ENCODE measurements around the gene P2RY1.

Gene P2RY1

DNA sequence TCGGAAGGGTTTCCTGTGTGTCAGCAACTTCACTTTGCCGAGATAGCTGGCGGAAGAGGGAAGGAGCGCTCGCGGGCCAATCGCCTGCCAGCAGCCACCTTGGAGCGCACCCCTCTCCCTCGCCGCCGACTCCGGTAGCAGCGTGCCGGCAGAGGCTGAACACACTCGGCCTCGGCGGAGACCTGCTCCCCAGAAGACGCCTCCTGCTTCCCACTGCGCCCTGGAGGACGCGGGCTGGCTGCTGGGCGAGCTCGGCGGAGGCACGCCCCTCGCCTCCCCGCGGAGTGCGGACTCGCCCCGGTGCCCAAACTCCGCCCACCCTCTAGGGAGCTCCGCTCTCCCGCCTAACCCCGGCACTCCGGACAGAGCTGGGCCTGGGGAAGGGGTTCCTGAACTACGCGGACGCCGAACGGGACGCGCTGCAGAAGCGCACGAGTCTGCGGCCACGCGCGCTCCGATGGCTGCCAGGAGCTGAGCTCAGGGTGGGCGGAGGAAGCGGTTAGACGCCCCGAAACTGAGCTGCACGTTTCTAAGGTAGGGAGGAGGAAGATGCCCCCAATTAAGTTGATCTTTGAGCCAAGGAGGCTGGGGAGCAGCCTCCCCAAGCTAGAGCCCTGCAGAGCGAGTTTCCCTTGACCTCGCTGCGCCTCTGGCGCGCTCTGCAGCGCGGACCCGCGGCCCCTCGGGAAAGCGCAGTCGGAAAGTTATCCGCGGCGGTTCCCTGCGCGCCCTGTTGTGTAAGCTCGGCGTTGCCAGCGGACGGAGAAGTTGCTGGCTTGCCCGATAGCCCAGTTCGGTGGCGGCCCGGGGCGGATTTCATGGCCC is at the start of gene P2RY1:
P2RY1 (plus strand) TSS at position 356 of the 825 bp plus-strand sequence. CDS start 652 bp downstream, outside the sequence.
- ATAC-seq, result peak; percentile 67
- peaks cover 21% of the 10 kb centered on the region for H3K4me1 Mint-ChIP-seq
- H3K27ac Mint-ChIP-seq, result no peak within 1 kb of the TSS
- no peaks in the 10 kb centered on the region for H3K9me3 Mint-ChIP-seq
- H3K4me3 Mint-ChIP-seq, result peak within 1 kb of the TSS; percentile 78
- no peaks in the 10 kb centered on the region for H3K36me3 Mint-ChIP-seq
- peaks cover 36% of the 10 kb centered on the region for H3K27me3 Mint-ChIP-seq

GRCh38 chr3:152786977-152787681 is 47.8 kb upstream of the P2RY1 start:
- Mint-ChIP-seq H3K27ac (no peak overlapping the region), H3K4me3 (no peak overlapping the region), H3K4me1 (no peaks in the 10 kb centered on the region), H3K27me3 (no peaks in the 10 kb centered on the region), H3K9me3 (peaks cover 7% of the 10 kb centered on the region), H3K36me3 (no peaks in the 10 kb centered on the region)
- ATAC-seq, result no peak

DNA sequence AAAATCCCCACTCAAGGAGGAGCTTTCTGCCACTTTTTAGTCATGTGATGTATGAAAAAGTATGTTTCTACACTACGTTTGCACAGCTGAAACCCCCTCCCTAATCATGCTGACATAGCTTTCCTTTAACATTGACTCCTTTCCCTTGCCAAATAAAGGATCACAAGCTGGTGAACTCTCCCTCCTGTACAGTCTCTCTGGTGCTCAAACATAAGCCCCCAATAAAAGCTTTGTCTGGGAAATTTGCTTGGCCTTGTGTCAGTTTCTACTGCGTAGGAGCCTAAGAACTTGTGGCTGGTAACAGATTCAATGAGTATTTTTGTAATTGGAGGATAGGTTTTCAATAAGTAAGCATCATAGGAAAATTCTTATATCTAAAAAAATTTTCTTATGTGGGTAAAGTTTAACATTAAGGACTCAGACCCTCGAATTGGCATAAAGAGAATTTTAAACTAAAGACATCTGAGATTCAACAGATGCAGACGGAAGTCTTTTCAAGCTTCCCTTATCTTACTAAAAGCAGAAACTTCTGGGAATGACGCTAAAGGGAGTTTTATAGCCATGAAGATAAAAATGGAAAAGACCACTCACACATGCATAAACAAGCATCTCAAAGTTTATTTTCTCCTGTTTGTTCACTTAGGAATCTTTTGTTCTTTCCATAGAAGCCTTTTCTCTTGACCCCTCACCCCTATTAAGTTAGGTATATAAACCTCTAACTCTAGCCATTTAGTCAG is 44.1 kb upstream of the P2RY1 start:
- H3K36me3 Mint-ChIP-seq, result no peaks in the 10 kb centered on the region
- no peaks in the 10 kb centered on the region for H3K4me1 Mint-ChIP-seq
- no peak for ATAC-seq
- H3K4me3 Mint-ChIP-seq, result no peak overlapping the region
- H3K27me3 Mint-ChIP-seq, result no peaks in the 10 kb centered on the region
- peaks cover 5% of the 10 kb centered on the region for H3K9me3 Mint-ChIP-seq
- H3K27ac Mint-ChIP-seq, result no peak overlapping the region

- H3K9me3 Mint-ChIP-seq, result peaks cover 5% of the 10 kb centered on the region
- no peak for ATAC-seq
- no peaks in the 10 kb centered on the region for H3K27me3 Mint-ChIP-seq
- H3K4me3 Mint-ChIP-seq, result no peak overlapping the region
- no peak overlapping the region for H3K27ac Mint-ChIP-seq
- H3K4me1 Mint-ChIP-seq, result no peaks in the 10 kb centered on the region
- no peaks in the 10 kb centered on the region for H3K36me3 Mint-ChIP-seq
These were observed 41.0 kb upstream of the P2RY1 start for GRCh38 chr3:152793969-152794368.

- Mint-ChIP-seq H3K27ac (no peak overlapping the region), H3K4me1 (no peaks in the 10 kb centered on the region), H3K4me3 (no peak overlapping the region), H3K27me3 (no peaks in the 10 kb centered on the region), H3K9me3 (no peaks in the 10 kb centered on the region), H3K36me3 (no peaks in the 10 kb centered on the region)
- no peak for ATAC-seq
These were observed 37.0 kb upstream of the P2RY1 start for GRCh38 chr3:152797751-152798432.

DNA sequence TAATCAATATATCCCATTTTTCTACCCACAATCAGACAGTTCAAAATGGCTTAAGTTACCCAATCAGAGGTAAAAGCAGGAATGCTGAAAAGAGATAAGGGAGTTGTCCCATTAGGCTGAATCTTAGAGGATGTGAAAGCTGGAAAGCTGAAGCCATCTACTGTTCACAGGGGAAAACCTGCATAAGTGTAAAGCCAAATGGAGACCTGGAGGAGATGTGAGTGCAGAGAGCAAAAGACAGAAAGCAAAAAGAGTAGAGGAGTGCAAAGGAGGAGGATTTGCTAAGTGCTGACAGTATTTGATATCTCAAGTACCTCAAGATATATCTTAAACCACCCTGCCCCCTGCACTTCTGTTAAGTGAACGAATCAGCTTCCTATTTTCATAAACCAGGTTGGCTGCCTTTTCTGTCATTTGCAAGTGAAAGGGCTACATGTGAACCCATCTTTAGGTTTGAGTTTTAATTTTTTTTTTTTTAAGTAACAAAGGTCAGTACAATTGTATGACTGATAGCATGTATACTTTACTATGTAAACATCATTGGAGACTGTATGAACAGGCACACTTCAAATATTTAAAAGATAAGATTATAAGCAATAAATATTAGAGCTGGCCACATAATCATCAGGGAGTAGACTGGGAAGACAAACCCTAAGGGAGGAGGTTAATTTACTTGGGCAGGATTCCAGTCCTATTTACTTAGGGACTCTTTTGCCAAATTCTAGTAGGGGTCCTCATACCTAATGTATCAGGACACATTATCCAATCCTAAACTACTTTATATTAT is 22.8 kb upstream of the P2RY1 start:
- Mint-ChIP-seq H3K36me3 (no peaks in the 10 kb centered on the region), H3K4me1 (no peaks in the 10 kb centered on the region), H3K27ac (no peak overlapping the region), H3K4me3 (no peak overlapping the region), H3K9me3 (no peaks in the 10 kb centered on the region), H3K27me3 (no peaks in the 10 kb centered on the region)
- no peak for ATAC-seq

GRCh38 chr3:152817400-152817799 is 17.5 kb upstream of the P2RY1 start:
- Mint-ChIP-seq H3K4me1 (no peaks in the 10 kb centered on the region), H3K9me3 (no peaks in the 10 kb centered on the region), H3K4me3 (no peak overlapping the region), H3K36me3 (no peaks in the 10 kb centered on the region), H3K27ac (no peak overlapping the region), H3K27me3 (no peaks in the 10 kb centered on the region)
- ATAC-seq, result no peak

DNA sequence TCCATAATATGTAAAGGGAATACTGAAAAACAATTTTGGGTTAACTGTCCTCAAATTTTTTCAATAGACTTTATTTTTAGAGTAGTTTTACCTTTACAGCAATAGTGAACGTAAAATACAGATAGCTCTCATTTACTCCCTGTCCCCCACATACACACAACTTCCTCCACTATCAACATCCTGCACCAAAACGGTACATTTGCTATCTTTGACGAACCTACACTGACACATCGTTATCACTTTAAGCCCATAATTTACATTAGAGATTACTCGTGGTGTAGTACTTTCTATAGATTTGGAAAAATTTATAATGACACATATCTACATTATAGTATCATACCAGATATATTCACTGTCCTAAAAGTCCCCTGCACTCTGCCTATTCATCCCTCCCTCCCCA is 16.9 kb upstream of the P2RY1 start:
- no peak for ATAC-seq
- H3K27ac Mint-ChIP-seq, result no peak overlapping the region
- no peaks in the 10 kb centered on the region for H3K27me3 Mint-ChIP-seq
- H3K4me3 Mint-ChIP-seq, result no peak overlapping the region
- no peaks in the 10 kb centered on the region for H3K36me3 Mint-ChIP-seq
- no peaks in the 10 kb centered on the region for H3K9me3 Mint-ChIP-seq
- H3K4me1 Mint-ChIP-seq, result no peaks in the 10 kb centered on the region

- no peaks in the 10 kb centered on the region for H3K36me3 Mint-ChIP-seq
- H3K27me3 Mint-ChIP-seq, result peaks cover 11% of the 10 kb centered on the region
- H3K9me3 Mint-ChIP-seq, result no peaks in the 10 kb centered on the region
- no peak for ATAC-seq
- H3K4me3 Mint-ChIP-seq, result no peak overlapping the region
- no peak overlapping the region for H3K27ac Mint-ChIP-seq
- no peaks in the 10 kb centered on the region for H3K4me1 Mint-ChIP-seq
These were observed 11.8 kb upstream of the P2RY1 start for GRCh38 chr3:152823173-152823572.

GRCh38 chr3:152823781-152824180 is 11.2 kb upstream of the P2RY1 start:
- ATAC-seq, result no peak
- Mint-ChIP-seq H3K4me3 (no peak overlapping the region), H3K27ac (no peak overlapping the region), H3K36me3 (no peaks in the 10 kb centered on the region), H3K27me3 (peaks cover 11% of the 10 kb centered on the region), H3K9me3 (no peaks in the 10 kb centered on the region), H3K4me1 (no peaks in the 10 kb centered on the region)

DNA sequence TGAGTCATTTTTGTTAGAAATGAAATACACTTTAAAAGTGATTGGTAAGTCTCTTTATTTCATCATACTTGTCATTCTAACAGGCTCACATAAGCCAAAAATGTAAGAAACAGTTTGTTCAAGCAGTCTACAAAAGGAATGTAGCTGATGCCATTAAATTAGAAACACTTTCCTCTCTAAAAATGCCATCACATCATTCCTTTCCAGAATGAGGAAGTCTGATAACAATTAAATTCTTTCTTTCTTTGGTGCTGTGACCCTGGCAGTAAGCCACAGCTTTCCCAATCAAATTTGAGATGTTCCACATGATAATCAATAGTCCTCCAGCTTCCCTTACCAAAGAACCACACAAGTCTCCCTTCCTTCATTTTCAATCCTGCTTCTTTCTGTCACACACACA is 9.4 kb upstream of the P2RY1 start:
- Mint-ChIP-seq H3K9me3 (no peaks in the 10 kb centered on the region), H3K4me1 (no peaks in the 10 kb centered on the region), H3K4me3 (no peak overlapping the region), H3K27ac (no peak overlapping the region), H3K36me3 (no peaks in the 10 kb centered on the region), H3K27me3 (peaks cover 11% of the 10 kb centered on the region)
- no peak for ATAC-seq

- H3K27ac Mint-ChIP-seq, result no peak overlapping the region
- no peak for ATAC-seq
- no peaks in the 10 kb centered on the region for H3K4me1 Mint-ChIP-seq
- peaks cover 11% of the 10 kb centered on the region for H3K27me3 Mint-ChIP-seq
- no peaks in the 10 kb centered on the region for H3K9me3 Mint-ChIP-seq
- no peaks in the 10 kb centered on the region for H3K36me3 Mint-ChIP-seq
- no peak overlapping the region for H3K4me3 Mint-ChIP-seq
These were observed 8.5 kb upstream of the P2RY1 start for GRCh38 chr3:152826476-152826875.

- peaks cover 11% of the 10 kb centered on the region for H3K27me3 Mint-ChIP-seq
- H3K4me1 Mint-ChIP-seq, result no peaks in the 10 kb centered on the region
- no peak for ATAC-seq
- H3K36me3 Mint-ChIP-seq, result no peaks in the 10 kb centered on the region
- H3K4me3 Mint-ChIP-seq, result no peak overlapping the region
- H3K27ac Mint-ChIP-seq, result no peak overlapping the region
- no peaks in the 10 kb centered on the region for H3K9me3 Mint-ChIP-seq
These were observed 7.6 kb upstream of the P2RY1 start for GRCh38 chr3:152827313-152827712.

- ATAC-seq, result no peak
- Mint-ChIP-seq H3K4me3 (no peak overlapping the region), H3K4me1 (no peaks in the 10 kb centered on the region), H3K27me3 (peaks cover 11% of the 10 kb centered on the region), H3K36me3 (no peaks in the 10 kb centered on the region), H3K27ac (no peak overlapping the region), H3K9me3 (no peaks in the 10 kb centered on the region)
These were observed 6.7 kb upstream of the P2RY1 start for GRCh38 chr3:152828075-152828840.
